Astrocyte (in vitro differentiated cells and primary cell): ENCODE data around the gene VRK2.

Source experiments
- EZH2 ChIP-seq: IDR thresholded peaks from 2 replicates; pipeline ENCODE4 v1.6.1; 2012; ENCODE audit warnings: mild to moderate bottlenecking, low read length, inconsistent platforms; ENCODE audit not compliant: insufficient read depth
- TF ChIP-seq, protein P1 (sequence below): IDR thresholded peaks from 2 replicates; pipeline ENCODE4 v1.5.1; 2011; ENCODE audit warnings: low read depth, mild to moderate bottlenecking, inconsistent platforms, low read length, moderate library complexity; ENCODE audit not compliant: insufficient read depth

DNA sequence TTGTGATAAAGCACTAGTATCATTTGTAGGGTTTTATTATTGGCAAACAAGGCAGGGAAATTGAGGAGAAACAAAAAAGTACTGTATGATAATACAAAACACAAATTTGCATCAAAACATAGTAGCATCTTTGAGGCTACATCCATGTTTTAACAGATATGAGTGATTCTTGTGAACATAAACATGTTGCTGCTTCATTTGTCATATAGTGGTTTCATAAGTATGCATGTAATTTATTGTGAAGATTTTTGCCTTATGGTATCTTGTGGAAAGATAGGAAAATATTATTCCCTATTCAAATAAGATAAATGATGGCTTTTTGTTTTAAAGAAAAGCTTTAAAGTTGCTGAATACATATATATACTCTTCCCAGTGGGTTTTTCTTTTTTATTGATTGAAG is 60.3 kb downstream of the VRK2 start:
- TF ChIP-seq, protein P1, sequence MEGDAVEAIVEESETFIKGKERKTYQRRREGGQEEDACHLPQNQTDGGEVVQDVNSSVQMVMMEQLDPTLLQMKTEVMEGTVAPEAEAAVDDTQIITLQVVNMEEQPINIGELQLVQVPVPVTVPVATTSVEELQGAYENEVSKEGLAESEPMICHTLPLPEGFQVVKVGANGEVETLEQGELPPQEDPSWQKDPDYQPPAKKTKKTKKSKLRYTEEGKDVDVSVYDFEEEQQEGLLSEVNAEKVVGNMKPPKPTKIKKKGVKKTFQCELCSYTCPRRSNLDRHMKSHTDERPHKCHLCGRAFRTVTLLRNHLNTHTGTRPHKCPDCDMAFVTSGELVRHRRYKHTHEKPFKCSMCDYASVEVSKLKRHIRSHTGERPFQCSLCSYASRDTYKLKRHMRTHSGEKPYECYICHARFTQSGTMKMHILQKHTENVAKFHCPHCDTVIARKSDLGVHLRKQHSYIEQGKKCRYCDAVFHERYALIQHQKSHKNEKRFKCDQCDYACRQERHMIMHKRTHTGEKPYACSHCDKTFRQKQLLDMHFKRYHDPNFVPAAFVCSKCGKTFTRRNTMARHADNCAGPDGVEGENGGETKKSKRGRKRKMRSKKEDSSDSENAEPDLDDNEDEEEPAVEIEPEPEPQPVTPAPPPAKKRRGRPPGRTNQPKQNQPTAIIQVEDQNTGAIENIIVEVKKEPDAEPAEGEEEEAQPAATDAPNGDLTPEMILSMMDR, result no peak
- TF ChIP-seq EZH2, result no peak
